Transverse colon (tissue), 4 donors: ENCODE results near the gene VIP. TPM values are rescaled to one million over a fixed set of nuclear protein-coding genes. Genes with fewer than 3 reads are reported as not detected.

ENCODE experiments used
- DNase-seq: peaks from one replicate; pipeline ENCODE4 v3.0.0-alpha.2; 2019
- H3K27ac ChIP-seq, 4 donors: fragments of 200-600 bp; sonication (generic); 2 replicates each; pipeline ENCODE4 v1.5.1; 2016 to 2018; ENCODE audit warnings: inconsistent platforms in 4 of 4
- H3K27me3 ChIP-seq: fragments of 200-600 bp; sonication (generic); 2 replicates; pipeline ENCODE4 v1.5.1; 2017; ENCODE audit warnings: inconsistent platforms
- H3K36me3 ChIP-seq, 4 donors: fragments of 200-600 bp; sonication (generic); 2 replicates each; pipeline ENCODE4 v1.5.1; 2017 to 2019; ENCODE audit warnings: inconsistent platforms in 4 of 4
- H3K4me1 ChIP-seq, 4 donors: fragments of 200-600 bp; sonication (generic); 2 replicates each; pipeline ENCODE4 v1.5.1; 2017 to 2020; ENCODE audit warnings: inconsistent platforms in 4 of 4
- H3K4me3 ChIP-seq, 4 donors: fragments of 200-600 bp; sonication (generic); 1 replicate in 1 of 4; 2 replicates in 3 of 4; pipeline versions ENCODE4 v1.5.1 to v1.6.1; 2017 to 2019; ENCODE audit warnings: inconsistent platforms in 4 of 4
- H3K9me3 ChIP-seq, 2 donors: fragments of 200-600 bp; sonication (generic); 2 replicates each; pipeline ENCODE4 v1.5.1; 2017 to 2019; ENCODE audit warnings: inconsistent platforms in 2 of 2
- EP300 ChIP-seq: sonication (generic); formaldehyde crosslinking; IDR thresholded peaks from one replicate; pipeline ENCODE4 v1.6.1; 2017; ENCODE audit warnings: antibody characterized with exemption, low read depth
- POLR2A ChIP-seq: fragments of 450-650 bp; IDR thresholded peaks from one replicate; pipeline ENCODE4 v1.6.1; 2016; ENCODE audit warnings: antibody characterized with exemption, mild to moderate bottlenecking, moderate library complexity
- POLR2AphosphoS5 ChIP-seq, 3 donors: sonication (generic); formaldehyde crosslinking; IDR thresholded peaks; one replicate each; pipeline ENCODE4 v1.6.1; 2016; ENCODE audit warnings: antibody characterized with exemption in 3 of 3
- WGBS, 2 donors: methylation state at CpG; one replicate each; pipeline ENCODE4 v1.1.5; 2018; ENCODE audit warnings: low coverage in 1 of 2; 5-methylcytosine and 5-hydroxymethylcytosine counted together
- in situ Hi-C, 4 donors: fragments of 200-750 bp; cut with MboI; loops; one replicate each; pipeline versions ENCODE4 v1.15.0 to v1.15.1; 2017; ENCODE audit warnings: low sequenced_read_pairs in 3 of 4, low pct_ligation_motif_present in 1 of 4, low pct_unique_long_range_greater_than_20kb in 1 of 4
- intact Hi-C: fragments of 100-400 bp; cut with DNase I; formaldehyde crosslinking; loops from one replicate; pipeline ENCODE4 v1.15.1; 2023; ENCODE audit warnings: low total_unique reads
- total RNA-seq, 4 donors: library from RNA; depleted of rRNA; stranded (reverse); fragments of >200 nt; gene quantifications; one replicate each; pipeline ENCODE4 v1.1.0, GENCODE V29; 2016
- TF ChIP-seq, protein P1 (sequence below), 5 experiments: fragments of 200-600 bp in 3 of 5; fragments of 450-650 bp in 2 of 5; sonication (generic) in 3 of 5; IDR thresholded peaks; 1 replicate in 2 of 5; 2 replicates in 3 of 5; pipeline ENCODE4 v1.5.1; 2016 to 2017; ENCODE audit warnings: antibody characterized with exemption in 5 of 5, inconsistent platforms in 3 of 5, mild to moderate bottlenecking in 2 of 5, moderate library complexity in 1 of 5

VIP gene
- total RNA-seq, 4 donors from 2014 or later = 12.8 to 24.1 (median 19.6) TPM

DNA sequence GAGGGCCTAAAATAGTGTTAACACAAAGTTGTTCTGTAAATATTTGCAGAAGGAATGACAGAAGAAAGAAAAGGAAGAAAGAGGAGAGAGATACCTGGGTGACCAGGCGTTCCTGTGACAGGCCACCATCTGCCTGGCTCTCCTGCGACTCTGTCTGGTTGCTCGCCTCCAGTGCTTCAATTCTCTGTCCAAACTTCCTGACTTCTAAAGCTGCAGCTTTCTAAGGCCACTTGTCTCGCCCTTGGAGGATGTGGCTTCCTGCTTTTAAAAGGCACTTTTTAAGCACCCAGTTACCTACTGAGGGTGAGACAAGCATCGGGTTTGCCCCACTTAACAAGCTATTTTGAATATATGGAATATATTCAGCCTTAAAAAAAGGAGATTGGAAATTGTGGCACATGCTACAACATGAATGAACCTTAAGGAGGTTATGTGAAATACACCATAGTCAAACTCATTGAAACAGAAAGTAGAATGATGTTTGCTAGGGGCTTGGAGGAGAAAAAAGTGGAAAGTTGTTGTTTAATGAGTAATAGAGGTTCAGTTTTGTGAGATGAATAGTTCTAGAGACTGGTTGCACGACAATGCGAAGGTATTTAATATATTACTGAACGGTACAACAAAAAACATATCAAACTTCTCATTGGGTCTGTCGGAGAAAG is 32.8 kb downstream of the VIP start:
- Histone ChIP-seq H3K9me3 (no peaks in the 10 kb centered on the region), H3K36me3 (no peaks in the 10 kb centered on the region), H3K27me3 (no peaks in the 10 kb centered on the region), H3K4me3 (no peak overlapping the region), H3K4me1 (no peaks in the 10 kb centered on the region), H3K27ac (no peak overlapping the region)
- intact Hi-C loops = no loop called here
- in situ Hi-C loops = no loop called here
- no peak for DNase-seq
- TF ChIP-seq POLR2A (no peak), EP300 (no peak), POLR2AphosphoS5 (IDR thresholded peaks at IDR 0.05) (no peak)
- TF ChIP-seq, protein P1, sequence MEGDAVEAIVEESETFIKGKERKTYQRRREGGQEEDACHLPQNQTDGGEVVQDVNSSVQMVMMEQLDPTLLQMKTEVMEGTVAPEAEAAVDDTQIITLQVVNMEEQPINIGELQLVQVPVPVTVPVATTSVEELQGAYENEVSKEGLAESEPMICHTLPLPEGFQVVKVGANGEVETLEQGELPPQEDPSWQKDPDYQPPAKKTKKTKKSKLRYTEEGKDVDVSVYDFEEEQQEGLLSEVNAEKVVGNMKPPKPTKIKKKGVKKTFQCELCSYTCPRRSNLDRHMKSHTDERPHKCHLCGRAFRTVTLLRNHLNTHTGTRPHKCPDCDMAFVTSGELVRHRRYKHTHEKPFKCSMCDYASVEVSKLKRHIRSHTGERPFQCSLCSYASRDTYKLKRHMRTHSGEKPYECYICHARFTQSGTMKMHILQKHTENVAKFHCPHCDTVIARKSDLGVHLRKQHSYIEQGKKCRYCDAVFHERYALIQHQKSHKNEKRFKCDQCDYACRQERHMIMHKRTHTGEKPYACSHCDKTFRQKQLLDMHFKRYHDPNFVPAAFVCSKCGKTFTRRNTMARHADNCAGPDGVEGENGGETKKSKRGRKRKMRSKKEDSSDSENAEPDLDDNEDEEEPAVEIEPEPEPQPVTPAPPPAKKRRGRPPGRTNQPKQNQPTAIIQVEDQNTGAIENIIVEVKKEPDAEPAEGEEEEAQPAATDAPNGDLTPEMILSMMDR (IDR thresholded peaks at IDR 0.05) = no peak
- WGBS, 2 donors = 71% methylated on average over 9 of the region's 9 CpGs

DNA sequence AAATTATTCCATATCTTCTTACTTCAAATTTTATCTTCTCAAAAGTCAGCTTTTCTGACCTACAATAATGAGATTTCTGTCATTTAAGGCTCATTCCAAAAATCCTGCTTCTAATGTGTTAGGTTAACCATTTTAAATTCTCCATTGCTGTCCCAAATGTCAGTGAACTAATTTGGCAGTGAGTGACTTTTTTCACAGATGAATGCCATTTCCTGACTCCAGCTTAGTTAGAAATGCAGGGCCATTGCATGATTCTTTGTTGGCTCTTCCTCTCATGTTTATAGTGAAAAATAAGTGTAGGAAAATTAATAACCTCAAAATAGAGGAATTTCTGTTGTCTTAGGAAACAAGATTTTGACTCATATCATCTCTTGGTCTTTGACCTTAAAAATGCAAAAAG is 44.1 kb downstream of the VIP start:
- Histone ChIP-seq H3K36me3 (no peaks in the 10 kb centered on the region), H3K9me3 (no peaks in the 10 kb centered on the region), H3K27ac (no peak overlapping the region), H3K4me3 (no peak overlapping the region), H3K4me1 (no peaks in the 10 kb centered on the region), H3K27me3 (no peaks in the 10 kb centered on the region)
- no peak for DNase-seq
- in situ Hi-C loops = no loop called here
- TF ChIP-seq POLR2AphosphoS5 (IDR thresholded peaks at IDR 0.05) (no peak), EP300 (no peak), POLR2A (no peak)
- TF ChIP-seq, protein P1 (IDR thresholded peaks at IDR 0.05) = no peak
- intact Hi-C loops = no loop called here

GRCh38 chr6:152804150-152804549 is 53.6 kb downstream of the VIP start:
- in situ Hi-C loops = no loop called here
- intact Hi-C loops = no loop called here

More at GRCh38 chr6:152804150-152804549, 53.6 kb downstream of the VIP start:
- Histone ChIP-seq H3K27me3 (no peaks in the 10 kb centered on the region), H3K4me1 (no peaks in the 10 kb centered on the region), H3K9me3 (peaks cover 0 to 5% of the 10 kb centered on the region in 2 donors), H3K36me3 (no peaks in the 10 kb centered on the region), H3K27ac (no peak overlapping the region), H3K4me3 (no peak overlapping the region)
- TF ChIP-seq POLR2AphosphoS5 (IDR thresholded peaks at IDR 0.05) (no peak), POLR2A (no peak), EP300 (no peak)
- TF ChIP-seq, protein P1 (IDR thresholded peaks at IDR 0.05) = no peak
- DNase-seq = no peak

Other genes with a start within 250 kb of the VIP start
- gene SYNE1, start 113.4 kb upstream of the VIP start, total RNA-seq = 10 to 100 TPM; 31.4 to 87.2 (median 59.7) TPM
- 1 to 10 TPM in 2 of 4 donors, under 1 TPM in 1, not detected in 1; 0.20 to 2.4 (median 2.3) TPM for gene MYCT1, start 52.9 kb upstream of the VIP start, total RNA-seq
- gene FBXO5, start 232.2 kb downstream of the VIP start, total RNA-seq = 1 to 10 TPM; 1.5 to 3.2 (median 2.5) TPM